H1 (cell line): ENCODE results near the gene MYG1.

Experiments used
- CTCF ChIP-seq, 3 experiments: IDR thresholded peaks; 1 replicate in 2 of 3; 2 replicates in 1 of 3; pipeline versions ENCODE4 v1.5.1 to v1.6.1; 2011; ENCODE audit warnings: low read length in 3 of 3, mild to moderate bottlenecking in 3 of 3, inconsistent platforms in 2 of 3, low read depth in 1 of 3, moderate library complexity in 1 of 3; ENCODE audit not compliant: insufficient read depth in 1 of 3; ENCODE audit errors: control extremely low read depth in 1 of 3
- EP300 ChIP-seq, 2 experiments: IDR thresholded peaks; 1 replicate in 1 of 2; 2 replicates in 1 of 2; pipeline ENCODE4 v1.6.1; 2011 to 2012; ENCODE audit warnings: low read depth in 2 of 2, low read length in 2 of 2, mild to moderate bottlenecking in 2 of 2, borderline replicate concordance in 1 of 2, inconsistent platforms in 1 of 2, moderate library complexity in 1 of 2
- EZH2 ChIP-seq: fragments of 200-600 bp; sonication (generic); IDR thresholded peaks from 2 replicates; pipeline ENCODE4 v1.7.1; 2012; ENCODE audit warnings: low read depth, mild to moderate bottlenecking, moderate library complexity, low read length, inconsistent platforms; ENCODE audit not compliant: severe bottlenecking
- FOSL1 ChIP-seq: IDR thresholded peaks from 2 replicates; pipeline ENCODE4 v1.6.1; 2011; ENCODE audit warnings: mild to moderate bottlenecking, low read depth, low read length, moderate library complexity; ENCODE audit not compliant: insufficient read depth
- MAX ChIP-seq: IDR thresholded peaks from 2 replicates; pipeline ENCODE4 v1.6.1; 2012; ENCODE audit warnings: inconsistent platforms
- POLR2A ChIP-seq, 2 experiments: IDR thresholded peaks; 1 replicate in 1 of 2; 2 replicates in 1 of 2; pipeline ENCODE4 v1.6.1; 2011; ENCODE audit warnings: low read depth in 2 of 2, low read length in 2 of 2, mild to moderate bottlenecking in 2 of 2; ENCODE audit errors: control extremely low read depth in 1 of 2
- POLR2AphosphoS5 ChIP-seq: IDR thresholded peaks from 2 replicates; pipeline ENCODE4 v1.6.1; 2011; ENCODE audit warnings: low read depth, low read length
- SAP30 ChIP-seq: fragments of 300-600 bp; sonication (generic); IDR thresholded peaks from 2 replicates; pipeline ENCODE4 v1.7.1; 2012; ENCODE audit warnings: low read length, moderate library complexity, mild to moderate bottlenecking, inconsistent platforms; ENCODE audit not compliant: insufficient read depth, insufficient replicate concordance

- TF ChIP-seq CTCF (IDR thresholded peaks at IDR 0.05; ENCODE audit: control extremely low read depth in 1 of 3, insufficient read depth in 1 of 3, low read depth in 1 of 3, low read length in 3 of 3): no peak
- no peak for TF ChIP-seq POLR2AphosphoS5
- TF ChIP-seq EZH2: no peak
- TF ChIP-seq POLR2A (IDR thresholded peaks at IDR 0.05; ENCODE audit: control extremely low read depth in 1 of 2, low read depth in 2 of 2, low read length in 2 of 2): no peak
- TF ChIP-seq FOSL1: no peak
- no peak for TF ChIP-seq SAP30
- TF ChIP-seq MAX: no peak
- TF ChIP-seq EP300 (IDR thresholded peaks at IDR 0.05; ENCODE audit: borderline replicate concordance in 1 of 2, low read depth in 2 of 2, low read length in 2 of 2): no peak
These were observed 692 bp downstream of the MYG1 start for GRCh38 chr12:53300187-53300586.
